Adipocyte (in vitro differentiated cells): Measurements from ENCODE around the gene GPN2.
"Not testable (repeated sequence)": the region's sequence is repeated elsewhere in the genome, so short reads cannot be mapped to it uniquely, and the experiment has no call there.

Experiments
- DNase-seq: peaks from one replicate; pipeline ENCODE4 v3.0.0-alpha.2; 2015; ENCODE audit warnings: low read depth
- H3K27me3 ChIP-seq: replicated peaks from 2 replicates; pipeline ENCODE4 v1.7.0; 2013; ENCODE audit warnings: mild to moderate bottlenecking, low read length, moderate library complexity; ENCODE audit not compliant: control insufficient read depth, insufficient read depth
- H3K36me3 ChIP-seq: 2 replicates; pipeline ENCODE4 v1.7.0; 2013; ENCODE audit warnings: low read length, mild to moderate bottlenecking, moderate library complexity; ENCODE audit not compliant: control insufficient read depth, insufficient read depth, severe bottlenecking
- H3K4me1 ChIP-seq: 2 replicates; pipeline ENCODE4 v1.7.0; 2013; ENCODE audit warnings: mild to moderate bottlenecking, low read length, moderate library complexity; ENCODE audit not compliant: control insufficient read depth, insufficient read depth
- H3K4me3 ChIP-seq: 2 replicates; pipeline ENCODE4 v1.7.0; 2013; ENCODE audit warnings: mild to moderate bottlenecking, low read length, moderate library complexity
- H3K9ac ChIP-seq: 2 replicates; pipeline ENCODE4 v1.7.0; 2013; ENCODE audit warnings: mild to moderate bottlenecking, low read length, moderate library complexity
- H3K9me3 ChIP-seq: 2 replicates; pipeline ENCODE4 v1.7.0; 2013; ENCODE audit warnings: mild to moderate bottlenecking, low read length, moderate library complexity; ENCODE audit not compliant: control insufficient read depth

GPN2 gene

DNA sequence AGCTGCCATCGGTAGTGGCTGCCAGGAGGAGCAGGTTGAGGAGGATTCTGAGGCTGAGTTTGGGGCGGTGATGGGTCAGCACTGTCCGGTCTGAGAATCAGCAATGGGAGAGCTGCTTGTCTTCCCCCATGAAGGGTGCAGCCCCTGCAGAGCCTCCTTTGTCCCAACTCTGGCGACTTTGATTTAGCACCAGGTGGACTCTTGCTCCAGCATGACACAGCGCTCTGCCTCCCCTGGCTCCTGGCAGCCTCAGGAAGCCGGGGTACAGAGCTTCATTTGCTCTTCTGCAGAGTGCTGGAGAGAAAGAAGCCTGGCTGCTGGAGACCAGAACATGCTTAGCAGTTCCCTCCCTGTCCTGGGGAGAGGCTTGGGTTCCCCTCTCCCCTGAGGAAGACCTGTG lies 50.3 kb downstream of the GPN2 start:
- Histone ChIP-seq H3K9me3 (no peaks in the 10 kb centered on the region), H3K36me3 (peaks cover 49% of the 10 kb centered on the region), H3K27me3 (no peaks in the 10 kb centered on the region)

DNA sequence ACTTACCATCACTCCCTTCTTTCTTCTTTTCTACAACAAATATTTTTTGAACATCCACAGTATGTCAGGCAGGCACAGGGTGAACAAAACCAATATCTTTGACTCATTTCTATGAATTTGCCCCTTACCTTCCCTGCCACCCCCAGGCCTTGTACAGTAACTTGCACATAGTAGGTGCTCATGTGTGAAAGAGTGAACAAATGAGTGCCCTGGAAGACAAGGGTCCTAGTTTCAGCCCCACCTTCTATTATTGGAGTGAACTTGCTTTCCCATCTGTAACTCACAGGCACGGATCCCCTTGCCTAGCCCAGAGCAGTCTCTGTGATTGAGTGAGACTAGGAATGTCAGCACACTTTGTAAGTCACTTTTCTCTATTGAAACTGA lies 50.8 kb downstream of the GPN2 start:
- Histone ChIP-seq H3K27me3 (no peaks in the 10 kb centered on the region), H3K36me3 (peaks cover 54% of the 10 kb centered on the region), H3K9ac (no peak overlapping the region), H3K4me3 (no peak overlapping the region), H3K9me3 (no peaks in the 10 kb centered on the region), H3K4me1 (peaks cover under 1% of the 10 kb centered on the region)
- no peak for DNase-seq

More for the DNA sequence above, 50.3 kb downstream of the GPN2 start:
- no peak for DNase-seq
- no peak overlapping the region for H3K4me3 ChIP-seq
- H3K9ac ChIP-seq: no peak overlapping the region
- peaks cover 5% of the 10 kb centered on the region for H3K4me1 ChIP-seq

DNA sequence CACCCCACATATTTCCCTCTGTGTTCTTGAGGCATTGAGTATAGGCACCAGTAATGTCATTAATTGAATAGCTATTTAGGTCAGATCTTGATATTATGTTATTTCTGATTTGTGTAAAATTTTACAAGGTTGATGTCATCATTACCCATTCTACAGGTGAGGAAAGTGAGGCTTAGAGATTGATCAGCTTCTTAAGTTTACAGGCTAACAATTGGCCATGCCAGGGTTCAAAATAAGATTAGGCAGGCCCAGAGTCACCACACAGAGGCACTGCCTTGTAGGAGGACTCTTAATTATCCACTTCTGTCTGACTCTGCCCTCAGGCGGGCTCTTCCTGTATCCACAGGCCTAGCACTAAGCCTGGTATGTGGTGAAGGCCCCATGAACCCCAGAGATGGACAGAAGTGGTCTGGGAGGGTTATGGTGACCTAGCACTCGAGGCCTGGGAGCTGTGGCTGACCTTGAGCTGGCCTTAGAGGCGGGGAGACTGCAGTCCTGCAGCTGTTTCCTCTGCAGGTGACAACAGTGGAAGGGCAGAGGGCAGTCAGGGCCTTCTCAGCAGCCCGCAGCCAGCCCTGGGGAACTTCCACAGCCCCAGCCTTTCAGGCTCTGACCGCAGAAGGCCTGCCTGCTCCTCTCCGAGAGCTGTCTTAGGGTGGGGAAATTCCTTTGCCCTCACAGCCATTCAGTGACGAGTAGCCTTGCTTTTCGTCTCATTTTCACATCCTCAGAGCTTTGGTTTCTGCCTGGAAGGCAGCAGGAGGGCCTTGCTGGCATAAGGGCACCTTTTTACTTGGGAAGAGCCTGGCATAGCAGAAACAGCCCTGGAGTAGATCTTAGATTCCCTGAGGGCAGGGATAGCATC lies 51.4 kb downstream of the GPN2 start:
- no peak overlapping the region for H3K9ac ChIP-seq
- H3K4me3 ChIP-seq: no peak overlapping the region
- no peaks in the 10 kb centered on the region for H3K27me3 ChIP-seq
- H3K36me3 ChIP-seq: peaks cover 60% of the 10 kb centered on the region
- H3K4me1 ChIP-seq: no peaks in the 10 kb centered on the region
- H3K9me3 ChIP-seq: no peaks in the 10 kb centered on the region
- DNase-seq: no peak

DNA sequence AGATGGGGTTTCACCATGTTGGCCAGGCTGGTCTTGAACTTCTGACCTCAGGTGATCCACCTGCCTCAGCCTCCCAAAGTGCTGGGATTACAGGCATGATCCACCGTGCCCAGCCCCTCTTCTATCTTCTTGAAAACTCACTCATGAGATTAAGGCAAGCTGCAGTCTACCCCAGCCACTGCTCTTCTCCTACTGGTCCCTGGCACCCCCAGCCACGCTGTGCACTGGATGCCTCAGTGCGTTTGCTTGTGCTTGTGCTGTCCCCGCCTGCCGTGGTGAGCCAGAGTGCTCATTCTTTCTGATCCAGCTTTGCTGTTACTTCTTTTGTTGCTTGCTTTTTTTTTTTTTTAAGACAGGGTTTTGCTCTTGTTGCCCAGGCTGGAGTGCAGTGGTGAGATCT lies 52.4 kb downstream of the GPN2 start:
- not testable (repeated sequence) for DNase-seq, H3K4me3 ChIP-seq
- H3K36me3 ChIP-seq: peaks cover 69% of the 10 kb centered on the region

DNA sequence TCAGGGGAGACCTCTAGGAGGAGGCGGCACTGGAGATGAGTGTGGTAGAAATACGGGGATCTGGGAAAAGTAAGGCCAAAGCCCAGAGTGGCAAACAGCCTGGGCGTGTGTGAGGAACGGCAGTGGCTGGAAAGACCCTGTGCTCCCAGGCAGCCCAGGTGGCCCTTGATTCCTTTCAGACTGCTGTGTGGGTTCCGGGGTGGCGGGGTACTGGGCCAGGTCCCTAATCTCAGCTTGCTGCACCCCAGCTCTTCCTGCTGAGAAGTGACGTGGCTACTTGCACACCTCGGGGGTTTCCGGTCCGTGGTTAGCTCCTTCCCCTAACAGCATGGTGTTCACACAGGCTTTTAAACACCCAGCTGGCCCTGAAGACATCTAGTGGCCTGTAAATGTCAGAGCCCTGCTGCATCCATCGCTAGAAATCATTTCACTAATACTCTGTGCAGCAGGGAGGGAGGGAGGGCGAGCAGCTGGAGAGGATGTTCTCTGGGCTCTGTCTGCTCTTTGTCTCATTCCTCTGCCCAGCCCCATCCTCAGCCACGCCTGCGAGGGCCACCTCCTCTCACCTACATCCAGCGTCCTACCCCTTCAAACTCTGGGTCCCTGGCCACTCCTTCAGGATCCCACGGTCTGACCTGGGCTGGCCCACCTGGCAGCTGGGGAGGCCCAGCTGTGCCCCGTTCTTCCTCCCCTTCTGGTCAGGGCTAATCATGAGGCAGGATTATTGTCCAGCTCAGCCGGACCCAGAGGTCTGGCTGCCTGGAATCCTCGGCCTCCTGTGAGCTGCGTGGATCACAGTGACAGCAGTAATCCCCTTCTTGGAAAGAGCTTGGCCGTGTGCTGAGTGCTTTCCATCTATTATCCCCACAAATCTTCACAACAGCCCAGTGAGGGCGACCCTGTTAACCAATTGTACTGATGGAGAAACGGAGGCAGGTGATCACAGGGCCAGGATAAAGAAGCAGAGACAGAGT lies 56.4 kb downstream of the GPN2 start:
- H3K4me3 ChIP-seq: no peak overlapping the region
- H3K9me3 ChIP-seq: no peaks in the 10 kb centered on the region
- peaks cover 53% of the 10 kb centered on the region for H3K36me3 ChIP-seq
- no peaks in the 10 kb centered on the region for H3K27me3 ChIP-seq
- H3K4me1 ChIP-seq: peaks cover 20% of the 10 kb centered on the region
- H3K9ac ChIP-seq: no peak overlapping the region
- no peak for DNase-seq

More for the DNA sequence above, 52.4 kb downstream of the GPN2 start:
- H3K9ac ChIP-seq, H3K27me3 ChIP-seq, H3K4me1 ChIP-seq, H3K9me3 ChIP-seq: not testable (repeated sequence)

DNA sequence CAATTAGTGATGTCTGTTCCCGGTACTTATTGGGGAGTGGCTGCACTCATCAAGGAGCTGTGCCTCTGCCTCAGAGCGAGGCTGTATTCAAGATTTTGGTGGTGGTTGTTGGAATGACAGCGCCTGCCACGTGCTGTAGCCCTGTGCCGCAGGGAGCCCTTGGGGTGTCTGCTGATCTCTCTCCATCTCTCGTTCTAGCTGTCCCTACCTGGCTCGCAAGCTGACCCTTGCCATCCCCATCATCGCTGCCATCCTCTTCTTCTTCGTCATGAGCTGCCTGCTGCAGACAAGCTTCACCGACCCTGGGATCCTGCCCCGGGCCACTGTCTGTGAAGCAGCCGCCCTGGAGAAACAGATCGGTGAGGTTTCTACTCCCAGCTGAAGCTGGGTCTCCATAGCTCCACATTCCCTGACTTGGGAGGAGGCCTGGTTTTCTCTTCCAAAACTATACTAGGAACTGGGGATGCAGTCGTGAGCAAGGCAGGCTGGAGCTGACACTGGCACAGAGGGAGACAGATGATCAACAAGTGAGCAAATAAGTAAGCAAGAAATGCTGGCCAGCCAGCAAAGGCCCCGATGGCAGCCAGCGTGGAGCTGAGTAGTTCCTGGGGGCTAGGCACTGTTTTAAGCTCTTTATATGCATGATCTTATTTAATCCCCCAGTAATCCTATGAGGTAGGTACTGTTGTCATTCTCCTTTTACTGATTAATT lies 57.7 kb downstream of the GPN2 start:
- Histone ChIP-seq H3K36me3 (peaks cover 44% of the 10 kb centered on the region), H3K9ac (peak overlapping the region; percentile 6), H3K4me3 (peak overlapping the region; percentile 38), H3K27me3 (no peaks in the 10 kb centered on the region), H3K9me3 (no peaks in the 10 kb centered on the region), H3K4me1 (peaks cover 29% of the 10 kb centered on the region)
- DNase-seq: no peak

DNA sequence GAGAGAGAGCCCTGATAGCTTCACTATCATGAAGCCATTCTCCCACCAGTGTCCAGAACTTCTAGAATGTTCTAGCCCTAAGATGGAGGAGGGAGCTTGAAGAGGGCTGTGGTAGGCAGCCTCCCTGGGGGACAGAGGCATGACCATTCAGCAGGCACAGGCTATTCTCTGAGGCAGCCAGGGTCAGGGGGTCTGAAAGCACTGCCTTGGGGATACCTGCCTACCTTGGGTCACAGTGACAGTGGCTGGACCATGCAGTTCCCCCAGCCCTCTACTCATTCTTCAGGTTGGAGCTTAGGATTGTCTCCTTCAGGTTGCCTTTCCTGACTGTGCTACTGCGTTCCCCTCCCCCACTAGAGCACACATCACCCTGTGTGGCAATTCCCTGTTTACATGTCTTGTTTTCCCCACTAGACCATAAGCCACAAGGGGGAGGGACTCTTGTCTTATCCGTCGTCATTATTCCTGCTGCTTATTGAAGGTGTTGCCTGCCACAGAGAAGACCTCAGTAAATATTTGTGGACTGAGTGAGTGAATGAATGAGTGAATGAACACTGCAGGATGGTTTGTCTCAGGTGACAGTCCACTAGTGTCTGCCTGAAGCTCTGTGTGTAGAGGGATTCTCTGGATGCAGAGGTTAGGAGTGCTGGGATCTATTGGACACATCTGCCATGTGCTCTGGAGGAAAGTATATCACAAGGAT lies 58.4 kb downstream of the GPN2 start:
- DNase-seq: no peak
- Histone ChIP-seq H3K4me3 (peak overlapping the region; percentile 38), H3K4me1 (peaks cover 29% of the 10 kb centered on the region), H3K36me3 (peaks cover 44% of the 10 kb centered on the region), H3K27me3 (no peaks in the 10 kb centered on the region), H3K9me3 (no peaks in the 10 kb centered on the region), H3K9ac (peak overlapping the region; percentile 6)

DNA sequence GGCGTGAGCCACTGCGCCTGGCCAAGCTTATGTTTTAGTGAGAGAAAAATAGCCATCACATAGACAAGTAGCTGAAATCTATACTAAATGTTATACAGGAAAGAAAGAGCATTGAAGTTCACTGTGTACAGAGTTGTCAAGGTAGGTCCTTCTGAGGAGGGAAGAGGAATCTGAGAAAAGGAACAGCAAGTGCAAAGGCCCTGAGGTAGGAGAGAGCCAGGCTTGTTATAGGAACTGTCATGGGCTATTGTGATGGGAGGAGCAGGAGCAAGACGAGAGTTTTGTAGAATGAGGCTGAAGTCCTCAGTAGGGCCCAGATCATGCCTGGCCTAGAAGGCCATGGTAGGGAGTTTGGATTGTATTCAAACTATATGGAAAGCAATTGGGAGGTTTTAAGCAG lies 59.0 kb downstream of the GPN2 start:
- Histone ChIP-seq H3K9me3 (no peaks in the 10 kb centered on the region), H3K27me3 (no peaks in the 10 kb centered on the region), H3K36me3 (peaks cover 41% of the 10 kb centered on the region), H3K4me1 (peaks cover 31% of the 10 kb centered on the region), H3K4me3 (no peak overlapping the region), H3K9ac (no peak overlapping the region)
- DNase-seq: no peak

DNA sequence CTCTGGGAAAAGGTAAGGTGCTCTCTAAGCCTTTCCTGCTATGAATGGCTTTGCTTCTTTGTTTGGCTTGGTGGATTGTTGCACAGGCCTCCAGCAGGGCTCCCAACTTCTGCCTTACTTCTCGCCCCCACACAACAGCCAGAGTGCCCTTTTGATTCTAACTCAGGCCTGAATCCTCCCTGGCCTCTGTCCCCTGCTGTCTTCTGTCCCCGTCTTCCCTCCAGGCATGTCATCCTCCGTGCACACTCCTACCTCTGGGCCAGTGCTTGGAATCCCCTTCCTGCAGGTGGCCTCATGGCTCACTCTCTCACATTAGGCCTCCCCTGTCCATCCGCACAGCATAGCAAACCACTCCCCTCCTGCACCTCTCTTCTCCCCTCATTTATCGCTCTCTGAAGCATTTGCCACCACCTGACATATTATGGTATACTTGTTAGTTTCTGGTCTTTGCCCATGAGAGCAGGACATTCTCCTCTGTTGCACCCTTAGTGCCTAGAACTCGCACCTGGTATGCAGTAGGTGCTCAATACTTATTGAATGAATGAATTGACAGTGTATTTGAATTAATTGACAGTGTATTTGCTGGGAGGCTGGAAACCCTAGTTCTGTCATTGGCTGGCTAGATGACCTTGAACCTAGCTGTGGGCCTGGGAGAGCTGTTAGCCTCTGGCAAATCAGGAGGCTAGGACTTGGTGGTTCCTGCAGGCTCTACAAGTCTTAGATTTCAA lies 60.7 kb downstream of the GPN2 start:
- no peak for DNase-seq
- H3K36me3 ChIP-seq: peaks cover 27% of the 10 kb centered on the region
- peak overlapping the region; percentile 60 for H3K4me3 ChIP-seq

DNA sequence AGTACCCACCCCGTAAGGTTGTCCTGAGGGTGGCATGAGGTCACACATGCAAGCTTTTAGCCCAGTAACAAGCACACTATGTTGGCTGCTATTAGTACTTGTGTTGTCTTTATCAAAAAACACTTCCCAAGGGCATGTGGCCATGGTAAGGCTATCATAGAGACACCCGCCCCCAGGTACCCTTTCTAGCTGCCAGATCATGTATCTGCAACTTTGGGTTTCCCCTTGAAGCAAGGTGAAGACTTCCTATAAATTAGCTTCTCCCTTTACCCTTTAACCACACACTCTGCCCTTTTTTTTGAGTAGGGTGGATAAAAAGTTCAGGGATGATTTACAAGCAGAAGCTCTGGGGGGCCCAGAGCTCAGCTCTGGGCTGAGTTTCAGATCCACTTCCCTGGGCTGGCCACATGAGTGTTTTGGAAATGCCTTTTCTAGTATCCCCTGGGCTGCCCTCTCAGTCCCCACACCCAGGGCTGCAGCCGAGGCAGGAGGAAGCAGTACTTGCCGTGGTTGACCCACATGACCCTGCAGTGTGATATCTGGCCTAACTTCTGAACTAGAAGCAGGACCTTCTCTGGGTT lies 61.6 kb downstream of the GPN2 start:
- Histone ChIP-seq H3K9me3 (no peaks in the 10 kb centered on the region), H3K36me3 (peaks cover 18% of the 10 kb centered on the region), H3K9ac (peak overlapping the region; percentile 18), H3K27me3 (no peaks in the 10 kb centered on the region), H3K4me1 (peaks cover 34% of the 10 kb centered on the region), H3K4me3 (peak overlapping the region; percentile 60)
- DNase-seq: no peak

More for the DNA sequence above, 60.7 kb downstream of the GPN2 start:
- Histone ChIP-seq H3K9me3 (no peaks in the 10 kb centered on the region), H3K4me1 (peaks cover 34% of the 10 kb centered on the region), H3K9ac (no peak overlapping the region), H3K27me3 (no peaks in the 10 kb centered on the region)
